H1 (cell line): Measurements from ENCODE around the gene CGRRF1. TPM values are rescaled to one million over a fixed set of nuclear protein-coding genes. Genes with fewer than 3 reads are reported as not detected.

Source experiments
- CTCF ChIA-PET: fragments of 300-600 bp; sonication (Branson Sonifier 250); formaldehyde crosslinking; loops from one replicate; lab custom pipeline; 2021; ENCODE audit not compliant: partially characterized antibody; lab: Charles Lee
- POLR2A ChIA-PET: fragments of 300-600 bp; sonication (Branson Sonifier 250); formaldehyde crosslinking; loops from one replicate; lab custom pipeline; 2021; ENCODE audit warnings: inconsistent platforms; ENCODE audit not compliant: partially characterized antibody; lab: Charles Lee
- DNase-seq, 2 experiments: peaks; one replicate each; pipeline versions ENCODE4 v3.0.0 to v3.0.0-alpha.2; 2010 to 2022; ENCODE audit warnings: low spot score in 2 of 2, low read depth in 1 of 2, mixed read lengths in 1 of 2
- FAIRE-seq: peaks from 2 replicates; lab custom pipeline; 2011; peaks lifted over from hg19 to GRCh38; lab: Jason Lieb, UNC
- H2AFZ ChIP-seq: 2 replicates; pipeline ENCODE4 v1.8.1; 2012; ENCODE audit warnings: low read length, inconsistent platforms
- H2AK5ac ChIP-seq: 2 replicates; pipeline ENCODE4 v1.6.1; 2013; ENCODE audit warnings: low read depth, low read length
- H2BK120ac ChIP-seq: replicated peaks from 2 replicates; pipeline ENCODE3; 2013; ENCODE audit warnings: low read depth, low read length, inconsistent platforms
- H2BK12ac ChIP-seq: 2 replicates; pipeline ENCODE4 v1.6.1; 2013; ENCODE audit warnings: low read depth, low read length
- H2BK15ac ChIP-seq: 2 replicates; pipeline ENCODE4 v1.6.1; 2013; ENCODE audit warnings: low read length
- H2BK20ac ChIP-seq: 2 replicates; pipeline ENCODE4 v1.6.1; 2013; ENCODE audit warnings: low read length
- H2BK5ac ChIP-seq: 2 replicates; pipeline ENCODE4 v1.6.1; 2013; ENCODE audit warnings: low read depth, low read length
- H3K14ac ChIP-seq: 2 replicates; pipeline ENCODE4 v1.6.1; 2013; ENCODE audit warnings: inconsistent platforms; ENCODE audit not compliant: insufficient read length
- H3K18ac ChIP-seq: 2 replicates; pipeline ENCODE4 v1.6.1; 2013; ENCODE audit warnings: low read length; ENCODE audit errors: extremely low read depth
- H3K23ac ChIP-seq: 2 replicates; pipeline ENCODE4 v1.6.1; 2013; ENCODE audit warnings: inconsistent platforms; ENCODE audit not compliant: insufficient read length
- H3K23me2 ChIP-seq: 2 replicates; pipeline ENCODE4 v1.6.1; 2013; ENCODE audit warnings: low read depth, low read length
- H3K27ac ChIP-seq: 2 replicates; pipeline ENCODE4 v1.6.1; 2011; ENCODE audit warnings: low read depth, low read length, inconsistent platforms
- H3K27me3 ChIP-seq, 4 experiments: replicated peaks in 1 of 4; 1 replicate in 1 of 4; 2 replicates in 3 of 4; pipeline versions ENCODE4 v1.6.1 to v1.8.1; 2011 to 2013; ENCODE audit warnings: low read length in 3 of 4, mild to moderate bottlenecking in 3 of 4, inconsistent platforms in 2 of 4, mixed read lengths in 2 of 4, moderate library complexity in 1 of 4; ENCODE audit not compliant: control insufficient read depth in 3 of 4, insufficient read depth in 3 of 4; ENCODE audit errors: extremely low read depth in 1 of 4
- H3K36me3 ChIP-seq, 4 experiments: 2 replicates each; pipeline versions ENCODE4 v1.6.1 to v1.8.1; 2011 to 2013; ENCODE audit warnings: mild to moderate bottlenecking in 4 of 4, low read length in 3 of 4, moderate library complexity in 2 of 4, control low read depth in 1 of 4, inconsistent platforms in 1 of 4; ENCODE audit not compliant: insufficient read depth in 4 of 4, control insufficient read depth in 2 of 4
- H3K4ac ChIP-seq: replicated peaks from 2 replicates; pipeline ENCODE3; 2013; ENCODE audit warnings: low read length, low read depth, mixed read lengths, inconsistent platforms; ENCODE audit not compliant: insufficient read length
- H3K4me1 ChIP-seq, 4 experiments: replicated peaks in 1 of 4; 1 replicate in 1 of 4; 2 replicates in 3 of 4; pipeline versions ENCODE4 v1.6.1 to v1.8.1; 2011 to 2013; ENCODE audit warnings: low read length in 3 of 4, inconsistent platforms in 2 of 4, mixed read lengths in 1 of 4; ENCODE audit not compliant: insufficient read depth in 4 of 4, control insufficient read depth in 3 of 4
- H3K4me2 ChIP-seq, 2 experiments: 2 replicates each; pipeline versions ENCODE4 v1.6.1 to v1.8.1; 2011 to 2013; ENCODE audit warnings: low read depth in 2 of 2, low read length in 2 of 2, control low read depth in 1 of 2, inconsistent platforms in 1 of 2, mild to moderate bottlenecking in 1 of 2; ENCODE audit not compliant: insufficient read depth in 1 of 2
- H3K4me3 ChIP-seq, 4 experiments: fragments of 200-600, 300-600 bp in 1 of 4; sonication (generic), shearing (Covaris generic), sonication (Bioruptor Twin) in 1 of 4; 2 replicates each; pipeline versions ENCODE4 v1.5.1 to v1.8.1; 2011 to 2016; ENCODE audit warnings: low read length in 4 of 4, low read depth in 3 of 4, control low read depth in 2 of 4, inconsistent platforms in 2 of 4, mild to moderate bottlenecking in 2 of 4, mixed read lengths in 1 of 4, moderate library complexity in 1 of 4; ENCODE audit not compliant: insufficient read depth in 2 of 4; ENCODE audit errors: extremely low read depth in 1 of 4
- H3K56ac ChIP-seq: replicated peaks from 2 replicates; pipeline ENCODE3; 2013; ENCODE audit warnings: low read depth, mild to moderate bottlenecking, mixed read lengths, low read length, inconsistent platforms; ENCODE audit not compliant: insufficient read length
- H3K79me1 ChIP-seq: 2 replicates; pipeline ENCODE4 v1.6.1; 2013; ENCODE audit warnings: low read depth, low read length, control low read depth
- H3K79me2 ChIP-seq, 2 experiments: 2 replicates each; pipeline versions ENCODE4 v1.6.1 to v1.8.1; 2012 to 2013; ENCODE audit warnings: low read length in 2 of 2, mild to moderate bottlenecking in 2 of 2, inconsistent platforms in 1 of 2; ENCODE audit not compliant: insufficient read depth in 2 of 2, control insufficient read depth in 1 of 2
- H3K9ac ChIP-seq, 4 experiments: replicated peaks in 1 of 4; 1 replicate in 1 of 4; 2 replicates in 3 of 4; pipeline versions ENCODE4 v1.6.1 to v1.8.1; 2011 to 2013; ENCODE audit warnings: low read depth in 3 of 4, low read length in 3 of 4, control low read depth in 2 of 4, mild to moderate bottlenecking in 2 of 4, moderate library complexity in 2 of 4, inconsistent platforms in 1 of 4; ENCODE audit errors: extremely low read depth in 1 of 4
- H3K9me3 ChIP-seq, 2 experiments: 2 replicates each; pipeline versions ENCODE4 v1.6.1 to v1.8.1; 2012 to 2013; ENCODE audit warnings: mild to moderate bottlenecking in 2 of 2, moderate library complexity in 2 of 2, control low read depth in 1 of 2, inconsistent platforms in 1 of 2, low read depth in 1 of 2, low read length in 1 of 2, mixed read lengths in 1 of 2; ENCODE audit not compliant: insufficient read depth in 2 of 2
- H4K20me1 ChIP-seq, 2 experiments: replicated peaks in 1 of 2; 2 replicates each; pipeline versions ENCODE3 to v1.8.1; 2011 to 2013; ENCODE audit warnings: inconsistent platforms in 2 of 2, low read length in 2 of 2, mild to moderate bottlenecking in 1 of 2; ENCODE audit not compliant: insufficient read depth in 2 of 2, control insufficient read depth in 1 of 2
- H4K5ac ChIP-seq: 2 replicates; pipeline ENCODE4 v1.6.1; 2013; ENCODE audit warnings: low read length, low read depth, mixed read lengths, inconsistent platforms; ENCODE audit not compliant: insufficient read length
- H4K8ac ChIP-seq: 2 replicates; pipeline ENCODE4 v1.8.0; 2013; ENCODE audit warnings: mild to moderate bottlenecking, moderate library complexity, low read length, inconsistent platforms; ENCODE audit not compliant: insufficient read depth; ENCODE audit errors: extremely low read depth
- H4K91ac ChIP-seq: replicated peaks from 2 replicates; pipeline ENCODE3; 2013; ENCODE audit warnings: low read length, mixed read lengths, inconsistent platforms; ENCODE audit not compliant: insufficient read length
- CHD1 ChIP-seq: IDR thresholded peaks from 2 replicates; pipeline ENCODE4 v1.6.1; 2012; ENCODE audit warnings: low read depth, low read length, improper control_type of control experiment
- CTBP2 ChIP-seq: IDR thresholded peaks from 2 replicates; pipeline ENCODE4 v1.7.0; 2011; ENCODE audit warnings: borderline replicate concordance, mild to moderate bottlenecking, moderate library complexity, mixed read lengths, low read length; ENCODE audit not compliant: insufficient read depth, insufficient read length
- EGR1 ChIP-seq: IDR thresholded peaks from 2 replicates; pipeline ENCODE4 v1.6.1; 2011; ENCODE audit warnings: low read depth, low read length, borderline replicate concordance
- NANOG ChIP-seq: IDR thresholded peaks from 2 replicates; pipeline ENCODE4 v1.6.1; 2011; ENCODE audit warnings: low read length, low read depth, mild to moderate bottlenecking, inconsistent platforms; ENCODE audit not compliant: insufficient read depth, poor library complexity, severe bottlenecking
- RAD21 ChIP-seq, 2 experiments: IDR thresholded peaks in 1 of 2; conservative IDR thresholded peaks in 1 of 2; 2 replicates each; pipeline ENCODE4 v1.6.1; 2011; ENCODE audit warnings: low read depth in 2 of 2, low read length in 2 of 2, improper control_type of control experiment in 1 of 2, inconsistent platforms in 1 of 2, mild to moderate bottlenecking in 1 of 2, moderate library complexity in 1 of 2
- RFX5 ChIP-seq: IDR thresholded peaks from 2 replicates; pipeline ENCODE4 v1.6.1; 2011; ENCODE audit warnings: low read depth, low read length, improper control_type of control experiment, borderline replicate concordance
- RXRA ChIP-seq: IDR thresholded peaks from 2 replicates; pipeline ENCODE4 v1.6.1; 2011; ENCODE audit warnings: low read depth, mild to moderate bottlenecking, low read length, moderate library complexity; ENCODE audit not compliant: insufficient read depth
- SIN3A ChIP-seq, 2 experiments: IDR thresholded peaks in 1 of 2; conservative IDR thresholded peaks in 1 of 2; 2 replicates each; pipeline ENCODE4 v1.6.1; 2011 to 2012; ENCODE audit warnings: low read length in 2 of 2, improper control_type of control experiment in 1 of 2, low read depth in 1 of 2, mild to moderate bottlenecking in 1 of 2
- SIRT6 ChIP-seq: IDR thresholded peaks from one replicate; pipeline ENCODE4 v1.7.1; 2012; ENCODE audit warnings: low read length, inconsistent platforms
- SIX5 ChIP-seq: IDR thresholded peaks from 2 replicates; pipeline ENCODE4 v1.6.1; 2011; ENCODE audit warnings: mild to moderate bottlenecking, low read depth, low read length
- SP2 ChIP-seq: IDR thresholded peaks from 2 replicates; pipeline ENCODE4 v1.6.1; 2012; ENCODE audit warnings: mild to moderate bottlenecking, low read length, inconsistent platforms
- SP4 ChIP-seq: IDR thresholded peaks from 2 replicates; pipeline ENCODE4 v1.6.1; 2012; ENCODE audit warnings: low read length, inconsistent platforms
- TAF7 ChIP-seq: optimal IDR thresholded peaks from 2 replicates; pipeline ENCODE3; 2011; ENCODE audit warnings: low read depth, mild to moderate bottlenecking, inconsistent platforms, low read length, moderate library complexity, borderline replicate concordance
- WGBS, 2 experiments: shearing (Covaris generic) in 1 of 2; methylation state at CpG; one replicate each; pipeline versions ENCODE4 v1.1.6 to v1.1.7; 2013 to 2015; ENCODE audit warnings: low lambda C conversion rate in 2 of 2, mixed read lengths in 2 of 2, inconsistent platforms in 1 of 2, low coverage in 1 of 2, missing lambda C conversion rate in 1 of 2; ENCODE audit not compliant: insufficient replicate concordance in 2 of 2, insufficient coverage in 1 of 2, insufficient read length in 1 of 2; ENCODE audit errors: extremely low coverage in 1 of 2, missing lambda C conversion rate in 1 of 2; 5-methylcytosine and 5-hydroxymethylcytosine counted together
- polyA plus RNA-seq, 7 experiments: library from polyadenylated mRNA; depleted of rRNA in 3 of 7; stranded (reverse) in 5 of 7; unstranded in 2 of 7; fragments of >200 nt in 5 of 7; fragments of 200-250 nt in 2 of 7; gene quantifications; 1 replicate in 5 of 7; 2 replicates in 1 of 7; 4 replicates in 1 of 7; pipeline versions ENCODE4 v1.2.1 to v1.2.3, GENCODE V29; 2011 to 2013; ENCODE audit warnings: missing spikeins in 2 of 7, mixed read lengths in 2 of 7
- total RNA-seq: library from RNA; stranded (reverse); fragmentation: NEBNext Ultra II Directional; extraction: Animal tissue kit (Norgen Biotek cat#: 25700); gene quantifications from 2 replicates; pipeline ENCODE4 v1.2.1, GENCODE V29; 2021

The CGRRF1 gene
- total and polyA plus RNA-seq, 2 of the 8 experiments (the other 6 are each of a cell fraction or from before 2014, with no cell fraction given), result 7.4 to 20.2 TPM

GRCh38 chr14:54515670-54516069 is 6.0 kb downstream of the CGRRF1 start:
- Histone ChIP-seq H3K14ac (no peak overlapping the region), H2BK20ac (no peak overlapping the region), H3K4me1 (peaks cover 0 to 1% (median 0%) of the 10 kb centered on the region in 4 experiments; a peak in 1 of 7 replicates), H2BK12ac (no peak overlapping the region), H2AFZ (no peak overlapping the region), H3K79me1 (peaks cover 2% of the 10 kb centered on the region; the same call in 1 of the 2 replicates), H3K23ac (no peak overlapping the region), H3K18ac (no peak overlapping the region), H3K36me3 (peaks cover 0 to 3% (median 1%) of the 10 kb centered on the region in 4 experiments; a peak in 3 of 8 replicates), H3K4me3 (no peak overlapping the region), H3K9me3 (peaks cover 0 to 6% of the 10 kb centered on the region in 2 experiments; a peak in 1 of 4 replicates), H2AK5ac (no peak overlapping the region), H3K4ac (no peak overlapping the region), H3K27me3 (no peaks in the 10 kb centered on the region), H4K8ac (no peak overlapping the region), H3K27ac (no peak overlapping the region), H3K56ac (no peak overlapping the region), H4K5ac (no peak overlapping the region), H2BK15ac (no peak overlapping the region), H3K79me2 (peaks cover 0 to 74% of the 10 kb centered on the region in 2 experiments; a peak in 2 of 4 replicates), H3K23me2 (0 out of 2 replicates have a peak, but pooled peaks cover under 1% of the 10 kb centered on the region), H4K91ac (no peak overlapping the region), H2BK5ac (no peak overlapping the region), H2BK120ac (no peak overlapping the region), H4K20me1 (no peaks in the 10 kb centered on the region), H3K9ac (no peak overlapping the region), H3K4me2 (no peak overlapping the region)
- TF ChIP-seq CTBP2 (no peak), SIRT6 (no peak), SP4 (no peak), CHD1 (no peak), NANOG (no peak), EGR1 (no peak), RFX5 (no peak), SIX5 (no peak), RXRA (no peak), SP2 (no peak), TAF7 (no peak), SIN3A (conservative IDR thresholded peaks at IDR 0.05 in 1 of 2, IDR thresholded peaks at IDR 0.05 in 1 of 2; ENCODE audit: low read depth in 1 of 2, low read length in 2 of 2) (no peak), RAD21 (IDR thresholded peaks at IDR 0.05 in 1 of 2, conservative IDR thresholded peaks at IDR 0.05 in 1 of 2; ENCODE audit: low read depth in 2 of 2, low read length in 2 of 2) (no peak)
- no peak for DNase-seq
- no peak for FAIRE-seq
- 83% methylated on average over 1 of the region's 1 CpG; no CpG with 5 or more reads in 1 of the 2 experiments for WGBS, 2 experiments
- POLR2A ChIA-PET, result no interaction called here
- CTCF ChIA-PET, result interaction anchor here (0.6 kb wide), 2 partner anchors 103 to 119 kb away, joined by 3 read pairs; no protein-coding TSS in a partner anchor
